ENCODE data around the gene PRRG3.

The PRRG3 gene

DNA sequence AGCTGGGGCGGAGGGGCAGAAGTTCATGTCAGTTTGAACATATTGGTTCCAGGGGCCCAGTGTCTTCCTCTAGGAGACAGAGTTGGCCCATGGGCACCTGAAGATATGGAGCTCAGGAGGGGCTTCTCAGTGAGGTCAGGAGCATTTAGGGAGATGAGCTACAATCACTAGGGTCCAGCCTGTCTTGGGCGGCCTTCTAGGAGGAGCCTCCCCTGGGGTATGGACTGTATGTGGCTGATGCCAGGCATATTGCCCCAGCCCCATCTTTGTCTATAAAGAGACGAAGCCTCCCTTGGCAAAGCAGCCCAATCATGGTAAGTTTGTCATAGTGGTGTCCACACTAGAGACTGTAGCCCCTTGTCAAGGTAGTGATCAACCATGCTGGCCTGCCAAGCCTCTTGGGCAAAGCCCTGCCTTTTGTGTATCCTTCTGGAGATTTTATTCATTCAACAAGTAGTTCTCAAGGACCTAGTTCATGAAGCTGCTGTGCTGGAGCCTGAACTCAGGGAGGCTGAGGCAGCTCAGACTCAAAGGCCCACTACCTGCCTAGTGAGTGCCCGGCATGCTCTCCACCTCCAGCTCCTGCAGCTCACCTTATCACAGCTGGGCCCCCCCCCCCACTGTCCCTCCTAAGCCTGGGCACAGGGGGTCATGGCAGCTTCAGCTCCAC lies 33.9 kb downstream of the PRRG3 start:
- no peaks in the 10 kb centered on the region for H3K9me3 ChIP-seq

DNA sequence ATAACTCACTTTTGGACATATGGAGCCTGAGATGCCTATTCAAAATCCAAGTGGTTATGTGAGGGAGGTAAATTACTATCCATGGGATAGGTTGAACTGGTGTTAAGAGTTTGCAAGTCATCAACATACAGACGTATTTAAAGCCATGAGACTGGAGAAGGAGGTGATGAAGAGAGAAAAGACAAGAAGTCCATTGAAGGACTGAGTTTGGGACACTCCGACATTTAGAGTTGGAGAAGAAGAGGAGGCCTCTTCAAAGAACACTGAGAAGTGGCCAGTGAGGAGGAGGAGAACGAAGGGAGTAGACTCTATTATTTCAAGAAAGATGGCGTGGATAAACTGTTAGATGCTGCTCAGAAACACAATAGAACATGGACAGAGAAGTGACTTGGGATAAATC lies 39.2 kb downstream of the PRRG3 start, which contains the start of gene CNGA2:
CNGA2 (plus strand) TSS at position 301 of the 400 bp plus-strand sequence. CDS start 3,738 bp downstream, outside the sequence.
- Histone ChIP-seq H3K4me3 (ENCODE audit: low read depth, low read length) (no peak within 1 kb of the TSS), H3K36me3 (no peaks in the 10 kb centered on the region), H3K9me3 (no peaks in the 10 kb centered on the region), H3K4me1 (no peaks in the 10 kb centered on the region), H3K27me3 (no peaks in the 10 kb centered on the region)
- TF ChIP-seq, protein P1, sequence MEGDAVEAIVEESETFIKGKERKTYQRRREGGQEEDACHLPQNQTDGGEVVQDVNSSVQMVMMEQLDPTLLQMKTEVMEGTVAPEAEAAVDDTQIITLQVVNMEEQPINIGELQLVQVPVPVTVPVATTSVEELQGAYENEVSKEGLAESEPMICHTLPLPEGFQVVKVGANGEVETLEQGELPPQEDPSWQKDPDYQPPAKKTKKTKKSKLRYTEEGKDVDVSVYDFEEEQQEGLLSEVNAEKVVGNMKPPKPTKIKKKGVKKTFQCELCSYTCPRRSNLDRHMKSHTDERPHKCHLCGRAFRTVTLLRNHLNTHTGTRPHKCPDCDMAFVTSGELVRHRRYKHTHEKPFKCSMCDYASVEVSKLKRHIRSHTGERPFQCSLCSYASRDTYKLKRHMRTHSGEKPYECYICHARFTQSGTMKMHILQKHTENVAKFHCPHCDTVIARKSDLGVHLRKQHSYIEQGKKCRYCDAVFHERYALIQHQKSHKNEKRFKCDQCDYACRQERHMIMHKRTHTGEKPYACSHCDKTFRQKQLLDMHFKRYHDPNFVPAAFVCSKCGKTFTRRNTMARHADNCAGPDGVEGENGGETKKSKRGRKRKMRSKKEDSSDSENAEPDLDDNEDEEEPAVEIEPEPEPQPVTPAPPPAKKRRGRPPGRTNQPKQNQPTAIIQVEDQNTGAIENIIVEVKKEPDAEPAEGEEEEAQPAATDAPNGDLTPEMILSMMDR (IDR thresholded peaks at IDR 0.05; ENCODE audit: low read depth, low read length) = no peak
- no peak for DNase-seq

More for the DNA sequence above, 33.9 kb downstream of the PRRG3 start:
- no peaks in the 10 kb centered on the region for H3K36me3 ChIP-seq
- TF ChIP-seq, protein P1 (IDR thresholded peaks at IDR 0.05; ENCODE audit: low read depth, low read length) = no peak
- H3K4me1 ChIP-seq = no peaks in the 10 kb centered on the region
- DNase-seq = no peak
- no peak overlapping the region for H3K4me3 ChIP-seq (ENCODE audit: low read depth, low read length)
- no peaks in the 10 kb centered on the region for H3K27me3 ChIP-seq

DNA sequence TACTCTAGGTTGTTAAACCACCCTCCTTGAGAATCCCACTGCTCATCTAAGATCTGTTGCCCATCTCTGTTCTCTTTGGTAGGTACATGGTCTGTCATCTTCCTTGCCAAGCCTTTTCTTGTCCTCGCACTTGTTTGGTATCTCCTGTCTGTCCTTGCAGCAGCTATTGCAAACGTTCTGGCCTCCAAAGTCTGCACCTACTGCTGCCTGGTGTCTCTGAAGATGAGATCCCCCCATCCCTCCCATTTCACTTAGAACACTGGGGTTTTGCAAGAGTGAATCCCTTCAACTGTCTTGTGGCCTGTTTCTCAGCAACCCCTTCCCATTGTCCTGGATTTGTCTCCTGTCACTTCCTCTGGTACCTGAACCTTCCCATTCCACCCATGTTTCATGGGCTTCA lies 40.0 kb downstream of the PRRG3 start:
- Histone ChIP-seq H3K36me3 (no peaks in the 10 kb centered on the region), H3K27me3 (no peaks in the 10 kb centered on the region), H3K4me3 (ENCODE audit: low read depth, low read length) (no peak overlapping the region), H3K4me1 (no peaks in the 10 kb centered on the region), H3K9me3 (no peaks in the 10 kb centered on the region)
- TF ChIP-seq, protein P1 (IDR thresholded peaks at IDR 0.05; ENCODE audit: low read depth, low read length) = no peak
- no peak for DNase-seq

DNA sequence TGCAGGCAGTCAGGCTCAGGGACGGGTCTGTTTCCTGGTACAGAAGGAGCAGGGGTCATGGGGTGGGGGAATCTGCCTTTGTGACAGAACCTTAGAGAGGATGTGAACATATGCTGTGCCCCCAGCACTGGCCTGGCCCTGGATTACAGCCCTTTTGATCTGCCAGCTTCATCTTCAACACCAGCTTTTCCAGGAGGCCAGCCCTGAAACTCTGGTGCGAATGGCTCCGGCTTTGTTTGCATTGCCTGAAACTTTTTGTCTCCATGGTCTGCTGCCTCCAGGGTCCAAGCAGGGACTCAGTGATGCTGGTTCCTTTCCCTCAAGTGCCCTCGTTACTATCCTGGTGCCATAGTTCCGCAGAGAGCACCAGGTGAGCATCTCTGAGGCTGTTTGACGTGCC lies 41.4 kb downstream of the PRRG3 start:
- Histone ChIP-seq H3K4me3 (ENCODE audit: low read depth, low read length) (no peak overlapping the region), H3K4me1 (no peaks in the 10 kb centered on the region), H3K36me3 (no peaks in the 10 kb centered on the region), H3K27me3 (no peaks in the 10 kb centered on the region), H3K9me3 (no peaks in the 10 kb centered on the region)
- no peak for DNase-seq
- TF ChIP-seq, protein P1 (IDR thresholded peaks at IDR 0.05; ENCODE audit: low read depth, low read length) = no peak

DNA sequence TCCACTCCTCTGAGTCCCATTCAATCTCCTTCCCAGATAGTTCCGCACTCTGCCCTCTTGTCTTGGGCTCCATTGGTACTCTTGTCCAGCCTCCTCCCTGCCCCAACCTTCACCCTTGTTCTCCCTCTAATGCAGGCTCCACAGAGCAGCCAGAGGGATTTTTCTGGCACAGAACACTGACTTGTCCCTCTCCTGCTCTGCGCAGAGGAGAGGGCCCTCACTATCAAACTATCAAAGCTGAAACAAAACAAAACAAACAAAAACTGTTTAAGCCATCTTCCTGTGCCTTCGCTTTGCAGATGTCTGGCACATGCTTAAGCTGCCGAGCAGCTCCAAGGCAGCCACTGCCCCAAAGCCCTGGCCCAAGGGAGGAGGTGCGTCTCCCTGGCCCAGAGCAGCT lies 42.2 kb downstream of the PRRG3 start:
- Histone ChIP-seq H3K9me3 (no peaks in the 10 kb centered on the region), H3K4me3 (ENCODE audit: low read depth, low read length) (no peak overlapping the region), H3K4me1 (no peaks in the 10 kb centered on the region), H3K36me3 (no peaks in the 10 kb centered on the region), H3K27me3 (no peaks in the 10 kb centered on the region)
- TF ChIP-seq, protein P1 (IDR thresholded peaks at IDR 0.05; ENCODE audit: low read depth, low read length) = no peak
- no peak for DNase-seq

DNA sequence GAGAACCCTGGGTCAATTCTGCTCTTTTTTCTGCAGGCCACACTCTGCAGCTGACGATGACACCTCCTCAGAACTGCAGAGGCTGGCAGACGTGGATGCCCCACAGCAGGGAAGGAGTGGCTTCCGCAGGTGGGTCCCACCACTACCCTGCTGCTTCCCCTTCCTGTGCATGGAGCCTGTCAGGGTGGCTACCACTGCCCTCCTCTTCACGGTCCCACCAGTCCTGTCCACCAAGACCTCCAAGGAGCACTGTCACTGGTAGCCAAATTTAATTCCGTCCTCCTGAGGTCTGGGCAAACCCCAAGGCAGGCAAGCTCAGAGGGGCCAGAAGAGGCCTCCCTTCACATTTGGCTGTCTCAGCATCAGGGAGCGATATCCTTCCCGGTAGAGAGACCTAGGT lies 43.5 kb downstream of the PRRG3 start:
- no peak overlapping the region for H3K4me3 ChIP-seq (ENCODE audit: low read depth, low read length)
- no peaks in the 10 kb centered on the region for H3K4me1 ChIP-seq
- TF ChIP-seq, protein P1 (IDR thresholded peaks at IDR 0.05; ENCODE audit: low read depth, low read length) = no peak
- no peaks in the 10 kb centered on the region for H3K27me3 ChIP-seq
- H3K9me3 ChIP-seq = no peaks in the 10 kb centered on the region
- no peak for DNase-seq
- no peaks in the 10 kb centered on the region for H3K36me3 ChIP-seq
